ENCODE measurements around the gene KIZ.
"Not testable (repeated sequence)": the region's sequence is repeated elsewhere in the genome, so short reads cannot be mapped to it uniquely, and the experiment has no call there.

Gene KIZ

DNA sequence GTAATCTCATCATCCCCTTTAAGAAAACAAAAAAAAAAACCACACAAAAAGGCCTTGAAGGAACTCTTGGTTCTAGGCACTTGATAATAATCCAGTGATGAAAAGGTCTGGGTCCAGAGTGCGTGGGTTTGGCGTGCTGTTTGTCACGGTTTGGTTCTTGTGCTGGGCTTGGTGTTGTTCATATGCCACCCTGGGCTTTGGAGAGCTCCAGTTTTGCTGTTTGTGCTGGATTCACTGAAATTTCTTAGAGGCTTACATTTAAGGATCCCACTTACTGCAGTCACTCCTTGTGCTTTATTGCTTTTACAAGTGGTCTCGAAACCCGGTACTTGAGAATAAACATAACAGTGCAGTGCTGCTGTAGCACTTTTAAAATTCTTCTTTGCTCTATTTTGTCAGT lies 108.4 kb downstream of the KIZ start:
- DNase-seq: no peak

DNA sequence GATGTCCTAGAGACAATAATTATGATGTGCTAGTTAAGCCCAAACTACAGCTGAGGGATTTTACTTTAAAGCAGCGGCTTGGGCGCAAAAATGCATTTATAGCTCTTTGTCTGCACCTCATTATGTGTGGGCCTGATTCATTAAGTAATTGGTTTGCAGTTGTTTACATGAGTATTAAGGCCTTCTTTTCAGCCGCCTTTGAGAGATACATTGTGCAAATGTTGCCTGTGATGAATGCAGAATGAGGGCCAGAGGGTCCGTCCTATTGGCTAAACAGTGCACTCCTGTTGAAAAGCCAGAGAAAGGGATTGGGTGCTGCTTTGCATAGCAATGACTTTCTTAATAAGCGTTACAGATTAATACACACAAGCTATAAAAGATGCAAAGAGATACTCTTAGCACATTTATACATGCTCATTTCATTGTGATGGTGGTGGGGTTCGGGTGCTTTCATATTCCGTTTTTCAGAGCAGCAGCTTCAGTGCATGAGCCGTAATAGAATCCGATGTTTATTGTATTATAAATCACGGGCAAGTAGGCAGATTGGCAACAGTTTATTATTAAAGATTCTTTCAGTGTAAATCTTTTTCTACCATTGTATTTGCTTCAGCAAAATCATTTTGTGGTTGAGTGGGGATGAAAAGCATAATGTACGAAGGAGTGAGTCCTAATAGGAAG lies 109.1 kb downstream of the KIZ start:
- no peak for DNase-seq

- peak; percentile 77 to 82 for DNase-seq
Observed at GRCh38 chr20:21235484-21236445, 109.9 kb downstream of the KIZ start.

DNA sequence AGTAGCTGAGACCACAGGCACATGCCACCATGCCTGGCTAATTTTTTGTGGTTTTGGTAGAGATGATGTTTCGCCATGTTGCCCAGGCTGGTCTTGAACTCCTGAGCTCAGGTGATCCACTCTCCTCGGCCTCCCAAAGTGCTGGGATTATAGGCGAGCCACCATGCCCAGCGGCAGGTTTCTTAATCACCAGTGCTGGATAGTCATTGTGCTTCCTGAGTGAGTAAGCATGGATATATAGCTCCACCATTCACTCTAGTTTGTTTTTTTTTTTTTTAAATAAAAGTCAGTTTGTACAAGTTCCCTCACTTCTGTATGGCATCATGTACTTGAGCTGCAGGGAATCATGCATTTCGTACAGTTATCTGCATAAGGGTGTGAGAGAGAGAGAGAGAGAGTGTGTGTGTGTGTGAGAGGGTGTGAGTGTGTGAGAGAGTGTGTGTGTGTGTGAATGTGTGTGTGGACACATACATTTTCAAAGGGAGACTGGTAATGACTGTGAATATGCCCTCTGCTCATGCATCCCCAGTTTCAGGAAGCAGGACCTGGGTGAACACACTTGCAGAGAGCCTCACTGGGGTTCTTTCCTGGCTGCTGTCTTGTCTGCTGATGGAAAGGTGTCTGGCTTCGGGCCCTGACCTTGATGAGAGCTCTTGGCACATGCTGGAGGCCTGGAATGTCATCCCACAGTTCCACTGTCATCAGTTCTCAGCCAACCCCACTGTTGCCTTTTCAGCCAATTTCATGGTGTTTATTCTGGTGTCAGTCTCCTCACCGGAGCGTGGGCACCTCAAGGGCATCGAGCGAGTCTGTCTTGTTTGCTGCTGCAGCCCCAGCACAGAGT lies 112.3 kb downstream of the KIZ start:
- DNase-seq: no peak

GRCh38 chr20:21238818-21239536 lies 113.1 kb downstream of the KIZ start:
- DNase-seq: no peak

GRCh38 chr20:21240394-21240793 lies 114.5 kb downstream of the KIZ start:
- no peak for DNase-seq

DNA sequence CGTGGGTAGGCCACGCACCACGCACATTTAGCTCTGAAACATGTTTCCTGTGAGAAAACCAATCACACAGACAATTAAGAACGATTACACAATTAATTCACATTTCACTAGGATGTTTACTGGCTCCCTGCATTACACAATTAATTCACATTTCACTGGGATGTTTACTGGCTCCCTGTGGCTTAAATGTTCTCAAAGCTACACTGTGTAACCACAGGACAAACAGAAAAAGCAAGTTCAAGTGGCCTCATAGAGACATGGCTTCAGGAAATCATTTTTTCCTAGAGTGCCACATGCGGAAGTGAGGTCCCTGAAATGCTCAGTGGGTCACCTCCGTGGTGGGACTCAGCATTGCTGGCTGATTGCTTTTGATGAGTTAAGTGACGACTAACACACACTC lies 115.5 kb downstream of the KIZ start:
- DNase-seq: no peak

DNA sequence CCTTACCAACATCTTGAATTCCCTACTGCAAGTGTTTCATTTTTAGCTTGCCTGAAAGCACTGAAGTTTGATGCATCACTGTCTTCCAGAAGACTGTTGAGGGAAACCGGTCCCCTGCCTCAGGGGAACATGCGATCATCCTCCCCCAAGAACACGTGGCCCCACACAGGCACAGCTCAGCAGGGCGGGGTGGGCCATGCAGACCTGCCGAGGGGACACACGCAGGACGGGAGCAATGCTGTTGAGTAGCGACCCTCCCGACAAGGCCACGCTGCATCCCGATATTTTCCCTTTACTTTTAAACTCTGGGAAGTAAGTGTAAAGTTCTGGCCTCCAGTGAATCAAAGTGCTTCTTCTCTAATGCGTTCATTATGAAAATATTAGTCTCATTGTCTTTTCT lies 117.9 kb downstream of the KIZ start:
- DNase-seq: no peak

DNA sequence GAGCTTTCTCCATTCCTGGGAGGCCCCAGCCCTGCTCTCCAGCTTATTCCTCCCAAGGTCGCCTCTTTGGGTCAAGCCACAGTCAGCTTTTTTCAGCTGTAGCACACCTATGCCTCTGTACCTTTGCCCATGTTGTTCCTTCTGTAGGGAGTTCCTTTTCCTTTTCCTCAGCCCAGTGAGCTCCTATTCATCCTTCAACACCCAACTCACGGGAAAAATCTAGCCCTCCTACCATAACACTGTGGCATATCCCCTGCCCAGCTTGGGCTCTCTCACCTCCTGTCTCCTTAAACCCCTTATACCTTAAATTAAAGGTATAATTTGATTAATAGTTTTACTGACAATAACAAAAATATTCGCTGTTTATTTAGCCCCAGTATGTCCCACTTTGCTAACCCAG lies 118.9 kb downstream of the KIZ start:
- DNase-seq: no peak

DNA sequence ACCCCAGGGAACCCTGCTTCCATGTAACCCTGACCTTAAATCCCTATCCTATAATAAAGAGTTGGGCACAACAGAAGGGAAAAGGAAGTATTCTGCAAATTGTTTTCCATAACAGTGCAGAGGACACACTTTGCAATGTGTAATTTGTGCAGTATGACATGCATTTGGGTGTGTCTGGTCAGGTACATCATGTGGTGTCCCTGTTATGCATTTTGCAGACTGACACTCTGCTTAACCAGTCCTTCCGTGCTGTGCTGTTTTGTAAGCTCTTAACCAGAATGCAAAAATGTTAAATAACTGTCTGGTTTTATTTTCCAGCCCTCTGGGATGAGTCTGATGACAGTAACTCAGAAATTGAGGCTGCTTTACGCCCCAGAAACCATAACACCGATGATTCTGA lies 120.3 kb downstream of the KIZ start:
- no peak for DNase-seq

GRCh38 chr20:21247603-21248095 lies 121.8 kb downstream of the KIZ start:
- not testable (repeated sequence) for DNase-seq

GRCh38 chr20:21251278-21251677 lies 125.4 kb downstream of the KIZ start:
- DNase-seq: peak; percentile 48 to 55

DNA sequence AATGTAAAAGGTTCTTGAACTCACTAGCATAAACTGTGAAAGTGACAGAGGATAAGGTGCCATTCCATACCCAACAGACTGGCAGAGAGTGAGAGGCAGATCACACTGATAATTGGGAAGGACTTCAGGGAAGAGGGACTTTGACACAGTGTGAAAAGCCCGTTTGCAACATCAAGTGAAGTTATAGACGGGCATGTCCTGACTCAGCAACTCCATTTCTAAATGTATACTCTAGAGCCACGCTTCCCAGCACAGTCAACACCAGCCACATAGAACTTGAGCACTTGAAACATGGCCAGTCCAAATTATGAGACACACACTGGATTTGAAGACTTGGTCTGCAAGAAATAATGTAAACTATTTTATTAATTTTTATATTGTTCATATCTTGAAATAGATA lies 131.3 kb downstream of the KIZ start:
- no peak for DNase-seq

GRCh38 chr20:21258411-21258810 lies 132.5 kb downstream of the KIZ start:
- no peak for DNase-seq

- no peak for DNase-seq
Observed at GRCh38 chr20:21259346-21259745, 133.5 kb downstream of the KIZ start.

- no peak for DNase-seq
Observed at GRCh38 chr20:21262812-21263211, 136.9 kb downstream of the KIZ start.

GRCh38 chr20:21265261-21266190 lies 139.6 kb downstream of the KIZ start:
- no peak for DNase-seq

- no peak for DNase-seq
Observed at GRCh38 chr20:21266191-21266536, 140.3 kb downstream of the KIZ start.

DNA sequence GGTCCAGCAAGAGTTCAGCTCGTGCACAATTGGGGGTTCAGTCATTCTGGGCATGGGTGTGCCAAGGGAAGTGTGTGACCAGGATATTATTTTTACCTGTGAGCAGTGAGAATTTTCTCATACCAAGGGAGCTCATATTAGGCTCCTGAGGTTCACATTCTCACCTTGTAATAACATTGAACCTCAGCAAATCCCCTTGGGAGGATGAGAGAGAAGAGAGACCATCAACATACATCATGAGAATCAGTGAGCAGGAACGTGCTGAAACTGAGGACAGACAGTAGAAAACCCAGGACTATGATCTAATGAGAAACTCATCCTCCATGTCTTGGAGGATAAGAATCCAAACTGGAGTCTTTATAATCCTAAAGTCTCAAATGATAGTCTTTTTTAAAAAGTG lies 143.9 kb downstream of the KIZ start:
- DNase-seq: no peak

DNA sequence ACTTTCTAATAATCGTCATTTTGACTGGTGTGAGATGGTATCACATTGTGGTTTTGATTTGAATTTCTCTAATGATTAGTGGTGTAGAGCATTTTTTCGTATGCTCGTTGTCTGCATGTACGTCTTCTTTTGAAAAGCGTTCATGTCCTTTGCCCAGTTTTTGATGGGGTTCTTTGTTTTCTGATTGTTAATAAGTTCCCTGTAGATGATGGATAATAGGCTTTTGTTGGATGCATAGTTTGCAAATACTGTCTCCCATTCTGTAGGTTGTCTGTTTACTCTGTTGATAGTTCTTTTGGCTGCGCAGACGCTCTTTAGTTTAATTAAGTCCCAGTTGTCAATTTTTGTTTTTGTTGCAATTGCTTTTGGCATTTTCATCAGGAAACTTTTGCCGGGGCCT lies 144.9 kb downstream of the KIZ start:
- DNase-seq: no peak

GRCh38 chr20:21272279-21272678 lies 146.4 kb downstream of the KIZ start:
- no peak for DNase-seq

All from activated T-cell treated with anti-CD3 and anti-CD28 coated beads, Interleukin-2, amount 50 U/mL, for 48 hours (primary cell).